ENCODE data around the gene SLC12A4. TPM values are rescaled to one million over a fixed set of nuclear protein-coding genes. Genes with fewer than 3 reads are reported as not detected.
A peak's percentile ranks its signal among the peaks of the same experiment; 100 is the strongest.

The SLC12A4 gene
- total RNA-seq, 1 experiment from 2014 or later = 41.9 TPM

DNA sequence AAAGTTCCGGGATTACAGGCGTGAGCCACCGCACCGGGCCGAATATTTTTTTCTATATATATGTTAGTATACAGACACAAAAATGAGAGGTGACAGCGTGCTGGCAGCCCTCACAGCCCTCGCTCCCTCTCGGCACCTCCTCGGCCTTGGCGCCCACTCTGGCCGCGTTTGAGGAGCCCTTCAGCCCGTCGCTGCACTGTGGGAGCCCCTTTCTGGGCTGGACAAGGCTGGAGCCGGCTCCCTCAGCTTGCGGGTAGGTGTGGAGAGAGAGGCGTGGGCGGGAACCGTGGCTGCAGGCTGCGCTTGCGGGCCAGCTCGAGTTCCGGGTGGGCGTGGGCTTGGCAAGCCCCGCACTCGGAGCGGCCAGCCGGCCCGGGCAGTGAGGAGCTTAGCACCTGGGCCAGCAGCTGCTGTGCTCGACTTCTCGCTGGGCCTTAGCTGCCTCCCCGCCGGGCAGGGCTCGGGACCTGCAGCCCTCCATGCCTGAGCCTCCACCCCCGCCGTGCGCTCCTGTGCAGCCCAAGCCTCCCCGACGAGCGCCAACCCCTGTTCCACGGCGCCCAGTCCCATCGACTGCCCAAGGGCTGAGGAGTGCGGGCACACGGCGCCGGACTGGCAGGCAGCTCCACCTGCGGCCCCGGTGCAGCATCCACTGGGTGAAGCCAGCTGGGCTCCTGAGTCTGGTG, 13.7 kb upstream of the SLC12A4 start:
- H3K27ac ChIP-seq (ENCODE audit: low read depth, low read length, poor library complexity, severe bottlenecking) = no peak overlapping the region
- TF ChIP-seq, protein P1, sequence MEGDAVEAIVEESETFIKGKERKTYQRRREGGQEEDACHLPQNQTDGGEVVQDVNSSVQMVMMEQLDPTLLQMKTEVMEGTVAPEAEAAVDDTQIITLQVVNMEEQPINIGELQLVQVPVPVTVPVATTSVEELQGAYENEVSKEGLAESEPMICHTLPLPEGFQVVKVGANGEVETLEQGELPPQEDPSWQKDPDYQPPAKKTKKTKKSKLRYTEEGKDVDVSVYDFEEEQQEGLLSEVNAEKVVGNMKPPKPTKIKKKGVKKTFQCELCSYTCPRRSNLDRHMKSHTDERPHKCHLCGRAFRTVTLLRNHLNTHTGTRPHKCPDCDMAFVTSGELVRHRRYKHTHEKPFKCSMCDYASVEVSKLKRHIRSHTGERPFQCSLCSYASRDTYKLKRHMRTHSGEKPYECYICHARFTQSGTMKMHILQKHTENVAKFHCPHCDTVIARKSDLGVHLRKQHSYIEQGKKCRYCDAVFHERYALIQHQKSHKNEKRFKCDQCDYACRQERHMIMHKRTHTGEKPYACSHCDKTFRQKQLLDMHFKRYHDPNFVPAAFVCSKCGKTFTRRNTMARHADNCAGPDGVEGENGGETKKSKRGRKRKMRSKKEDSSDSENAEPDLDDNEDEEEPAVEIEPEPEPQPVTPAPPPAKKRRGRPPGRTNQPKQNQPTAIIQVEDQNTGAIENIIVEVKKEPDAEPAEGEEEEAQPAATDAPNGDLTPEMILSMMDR (conservative IDR thresholded peaks at IDR 0.05; ENCODE audit: low read depth, low read length) = no peak
- no peak for TF ChIP-seq EZH2 (IDR thresholded peaks at IDR 0.05; ENCODE audit: borderline replicate concordance, low read depth, low read length, poor library complexity, severe bottlenecking)
- no TSS peak for BruUV-seq (replicated peaks)
- no peak for DNase-seq (ENCODE audit: low spot score)
- H3K27me3 ChIP-seq (replicated peaks; ENCODE audit: insufficient read depth, low read depth, low read length, poor library complexity) = no peaks in the 10 kb centered on the region
- intact Hi-C loops (cut with micrococcal nuclease; ENCODE audit: unreplicated experiment) = no loop called here
- H3K4me3 ChIP-seq (ENCODE audit: low read depth, low read length, poor library complexity, severe bottlenecking) = no peak overlapping the region
- no peaks in the 10 kb centered on the region for H3K36me3 ChIP-seq (ENCODE audit: insufficient read depth, low read length, poor library complexity, severe bottlenecking)
- ChIA-PET POLR2A (ENCODE audit: low non-redundant PET) (no interaction called here), CTCF (interaction anchor here (0.6 kb wide), 1 partner anchor 252 kb away, joined by 4 read pairs; no protein-coding TSS in a partner anchor)
- no peaks in the 10 kb centered on the region for H3K9me3 ChIP-seq (ENCODE audit: low read depth, low read length, poor library complexity, severe bottlenecking)
- no peaks in the 10 kb centered on the region for H3K4me1 ChIP-seq (ENCODE audit: insufficient read depth, low read length, poor library complexity, severe bottlenecking)

DNA sequence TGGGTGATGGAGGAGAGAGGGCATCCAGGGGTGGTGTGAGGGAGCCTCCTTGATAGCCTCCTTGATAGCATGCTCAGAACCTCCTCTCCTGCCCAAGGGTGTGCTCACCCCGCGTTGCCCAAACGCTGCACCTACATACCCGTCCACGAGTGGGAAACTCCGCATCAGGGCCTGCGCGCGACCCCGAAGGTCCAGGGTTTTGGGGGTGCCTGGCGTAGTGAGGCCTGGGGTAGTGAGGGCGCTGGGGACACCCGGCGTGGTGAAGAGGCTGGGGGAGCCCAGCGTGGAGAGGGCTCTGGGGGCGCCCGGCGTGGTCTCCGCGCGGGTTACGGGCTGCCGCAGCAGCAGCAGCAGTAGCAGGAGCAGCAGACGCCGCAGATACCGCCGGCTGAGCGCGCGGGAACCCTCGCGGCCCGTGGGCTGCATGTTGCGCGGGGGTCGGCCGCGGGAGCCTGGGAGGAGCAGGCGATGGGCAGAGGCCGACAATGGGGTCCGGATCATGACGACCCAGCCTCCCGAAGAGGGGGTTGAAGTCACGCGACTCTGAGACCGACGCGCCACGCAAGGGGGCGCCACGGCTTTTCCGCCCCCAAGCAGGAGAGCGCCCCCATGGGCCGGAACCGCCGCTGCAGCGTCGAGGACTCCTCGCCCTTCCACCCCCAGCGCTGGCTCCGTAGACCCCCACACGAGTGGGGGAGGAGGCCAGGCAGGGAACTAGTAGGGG, 11.7 kb upstream of the SLC12A4 start, which contains the start of gene DPEP3:
TSS of gene DPEP3 (minus strand) at position 545 of the 724 bp plus-strand sequence. CDS start at position 426, 119 bp downstream.
- TF ChIP-seq, protein P1 (conservative IDR thresholded peaks at IDR 0.05; ENCODE audit: low read depth, low read length) = peak; percentile 38; the same call in 1 of the 2 replicates
- no peak for TF ChIP-seq EZH2 (IDR thresholded peaks at IDR 0.05; ENCODE audit: borderline replicate concordance, low read depth, low read length, poor library complexity, severe bottlenecking)
- H3K4me3 ChIP-seq (ENCODE audit: low read depth, low read length, poor library complexity, severe bottlenecking) = no peak within 1 kb of the TSS
- no peak within 1 kb of the TSS for H3K27ac ChIP-seq (ENCODE audit: low read depth, low read length, poor library complexity, severe bottlenecking)
- no peak for DNase-seq (ENCODE audit: low spot score)
- ChIA-PET POLR2A (ENCODE audit: low non-redundant PET) (no interaction called here), CTCF (no interaction called here)
- intact Hi-C loops (cut with micrococcal nuclease; ENCODE audit: unreplicated experiment) = no loop called here
- no TSS peak for BruUV-seq (replicated peaks)
- H3K9me3 ChIP-seq (ENCODE audit: low read depth, low read length, poor library complexity, severe bottlenecking) = no peaks in the 10 kb centered on the region
- H3K4me1 ChIP-seq (ENCODE audit: insufficient read depth, low read length, poor library complexity, severe bottlenecking) = no peaks in the 10 kb centered on the region
- H3K36me3 ChIP-seq (ENCODE audit: insufficient read depth, low read length, poor library complexity, severe bottlenecking) = no peaks in the 10 kb centered on the region
- no peaks in the 10 kb centered on the region for H3K27me3 ChIP-seq (replicated peaks; ENCODE audit: insufficient read depth, low read depth, low read length, poor library complexity)

DNA sequence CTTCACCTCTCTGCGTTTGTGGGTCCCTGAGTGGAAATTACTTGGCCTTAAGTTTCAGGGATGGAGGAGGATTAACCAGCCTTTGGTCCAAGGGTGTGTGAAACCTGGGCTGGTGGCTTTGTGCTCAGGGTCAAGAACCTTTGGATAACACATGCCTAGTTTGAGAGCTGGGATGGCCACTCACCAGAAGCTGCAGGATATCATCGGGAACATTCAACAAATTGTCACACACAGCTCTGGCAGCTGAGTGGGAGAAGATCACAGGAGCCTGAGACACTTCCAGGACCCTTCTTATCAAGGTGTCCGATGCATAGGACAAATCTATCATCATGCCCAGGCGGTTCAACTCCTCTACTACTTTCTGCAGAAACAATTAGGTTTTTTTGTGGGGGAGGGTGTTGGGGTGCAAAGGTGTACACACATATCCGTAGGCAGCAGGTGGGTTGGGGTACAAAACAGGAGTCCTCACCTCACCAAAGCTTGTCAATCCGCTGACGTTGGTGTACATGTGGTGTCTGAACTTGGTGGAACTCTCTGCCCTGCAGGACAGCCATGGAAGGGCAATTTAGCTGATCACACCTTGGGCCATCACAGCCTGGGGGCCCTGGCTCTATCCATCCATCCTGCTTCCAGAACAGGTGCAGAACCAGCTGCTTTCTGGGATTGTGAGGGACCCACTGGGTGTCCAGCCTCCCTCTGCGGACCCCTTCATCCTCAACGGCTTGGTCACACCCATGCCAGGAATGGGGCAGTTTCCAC, 9.2 kb upstream of the SLC12A4 start:
- no peaks in the 10 kb centered on the region for H3K27me3 ChIP-seq (replicated peaks; ENCODE audit: insufficient read depth, low read depth, low read length, poor library complexity)
- CTCF ChIA-PET = no interaction called here
- POLR2A ChIA-PET (ENCODE audit: low non-redundant PET) = no interaction called here
- no peak overlapping the region for H3K4me3 ChIP-seq (ENCODE audit: low read depth, low read length, poor library complexity, severe bottlenecking)
- TF ChIP-seq, protein P1 (conservative IDR thresholded peaks at IDR 0.05; ENCODE audit: low read depth, low read length) = no peak
- no peak for TF ChIP-seq EZH2 (IDR thresholded peaks at IDR 0.05; ENCODE audit: borderline replicate concordance, low read depth, low read length, poor library complexity, severe bottlenecking)
- no peak for DNase-seq (ENCODE audit: low spot score)
- H3K4me1 ChIP-seq (ENCODE audit: insufficient read depth, low read length, poor library complexity, severe bottlenecking) = no peaks in the 10 kb centered on the region
- no peaks in the 10 kb centered on the region for H3K36me3 ChIP-seq (ENCODE audit: insufficient read depth, low read length, poor library complexity, severe bottlenecking)
- no TSS peak for BruUV-seq (replicated peaks)
- no peak overlapping the region for H3K27ac ChIP-seq (ENCODE audit: low read depth, low read length, poor library complexity, severe bottlenecking)
- intact Hi-C loops (cut with micrococcal nuclease; ENCODE audit: unreplicated experiment) = no loop called here
- no peaks in the 10 kb centered on the region for H3K9me3 ChIP-seq (ENCODE audit: low read depth, low read length, poor library complexity, severe bottlenecking)
